Activated CD8-positive, alpha-beta memory T cell treated with anti-CD3 and anti-CD28 coated beads, Interleukin-2, amount 50 U/mL, for 24 hours (primary cell): Measurements from ENCODE around the gene PRICKLE3.
"Not testable (repeated sequence)": the region's sequence is repeated elsewhere in the genome, so short reads cannot be mapped to it uniquely, and the experiment has no call there.

Experiments
- DNase-seq: peaks from one replicate; pipeline ENCODE4 v3.0.0-alpha.2; 2020; ENCODE audit errors: extremely low read depth

The PRICKLE3 gene

DNA sequence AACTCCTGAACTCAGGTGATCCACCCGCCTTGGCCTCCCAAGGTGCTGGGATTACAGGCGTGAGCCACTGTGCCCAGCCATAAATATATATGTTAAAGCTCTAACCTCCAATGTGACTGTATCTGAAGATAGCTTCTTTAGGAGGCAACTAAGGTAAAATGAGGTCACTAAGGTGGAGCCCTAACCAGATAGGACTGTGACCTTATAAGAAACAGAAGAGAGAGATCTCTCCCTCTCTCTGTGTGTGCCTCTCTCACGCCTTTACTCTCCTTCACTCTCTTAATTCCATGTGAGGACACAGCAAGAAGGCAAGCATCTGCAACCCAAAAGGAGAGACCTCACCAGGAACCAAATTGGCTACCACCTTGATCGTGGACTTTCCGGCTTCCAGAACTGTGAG is 24.5 kb downstream of the PRICKLE3 start:
- DNase-seq = no peak

DNA sequence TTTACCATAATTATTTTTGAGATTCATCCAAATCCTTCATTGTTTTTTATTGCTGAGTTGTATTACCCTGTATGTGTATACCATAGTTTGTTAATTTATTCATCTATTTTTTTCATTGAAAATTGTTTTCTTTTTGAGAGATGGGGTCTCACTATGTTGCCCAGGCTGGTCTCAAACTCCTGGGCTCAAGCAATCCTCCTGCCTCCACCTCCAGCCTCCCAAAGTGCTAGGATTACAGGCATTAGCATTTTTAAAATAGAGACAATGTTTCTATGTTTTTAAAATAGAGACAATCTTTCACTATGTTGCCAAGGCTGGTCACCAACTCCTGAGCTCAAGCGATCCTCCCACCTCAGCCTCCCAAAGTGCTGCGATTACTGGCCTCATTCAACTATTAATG is 25.3 kb downstream of the PRICKLE3 start:
- no peak for DNase-seq

DNA sequence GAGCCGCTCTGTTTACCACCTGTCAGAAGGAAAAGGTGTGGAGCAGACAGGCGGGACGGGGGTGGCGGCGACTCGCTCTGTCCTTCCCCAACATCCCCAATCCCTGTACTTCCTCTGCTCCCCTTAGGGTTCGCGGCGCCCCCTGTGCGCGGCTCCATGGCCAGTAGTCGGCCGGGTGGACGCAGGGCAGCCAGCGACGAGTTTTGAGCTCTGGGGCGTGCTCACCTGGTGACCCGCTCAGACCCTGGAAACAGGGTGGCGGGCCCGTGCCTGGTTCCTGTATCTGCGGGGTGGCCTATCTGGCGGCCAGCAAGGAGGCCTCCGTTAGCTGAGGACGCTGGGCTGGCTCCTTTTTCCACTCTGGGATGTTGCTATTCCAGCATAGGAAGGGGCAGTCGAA is 29.0 kb downstream of the PRICKLE3 start:
- no peak for DNase-seq

DNA sequence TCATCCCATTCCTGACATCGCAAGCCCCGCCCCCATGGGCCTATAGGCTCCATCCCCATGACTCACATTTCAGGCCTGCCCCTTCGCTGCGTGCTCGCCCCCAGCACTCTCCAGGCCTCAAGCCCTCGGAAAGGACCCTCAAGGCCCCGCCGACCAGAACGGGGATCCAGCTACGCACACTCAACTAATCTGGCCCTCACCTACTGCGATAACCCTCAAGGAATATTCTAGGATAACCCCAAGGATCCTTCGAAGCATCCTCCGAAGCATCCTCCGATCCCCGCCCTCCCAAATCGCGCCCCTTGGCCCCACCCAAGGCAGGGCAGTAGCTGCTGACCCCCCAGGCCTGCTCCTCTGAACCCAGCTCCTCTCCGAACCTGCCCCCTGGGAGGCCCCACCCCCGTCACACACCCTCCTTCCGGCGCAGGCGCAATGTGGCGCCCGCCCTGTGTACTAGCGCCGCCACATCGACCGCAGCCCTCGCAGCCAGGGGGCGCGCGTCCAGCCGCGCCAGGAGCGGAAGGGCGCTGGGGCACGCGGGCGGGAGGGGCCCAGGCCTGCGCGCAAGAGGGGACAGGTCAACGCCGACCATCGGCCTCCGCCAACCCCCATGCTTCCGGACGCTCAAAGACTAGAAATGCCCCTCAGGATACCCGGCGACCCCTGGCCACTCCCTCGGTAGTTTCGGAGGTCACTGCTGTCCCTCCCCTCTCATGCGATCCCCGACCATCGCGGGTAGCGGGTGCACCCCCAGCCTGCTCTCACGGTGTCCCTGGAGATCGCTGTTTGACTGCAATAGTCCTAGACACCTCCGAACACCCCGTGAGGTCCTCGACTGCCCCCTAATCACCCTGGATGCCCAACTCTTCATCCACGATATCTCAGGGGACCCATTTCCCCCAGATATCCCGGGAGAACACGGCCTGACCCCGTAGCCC is 30.0 kb downstream of the PRICKLE3 start:
- DNase-seq = peak; percentile 62

DNA sequence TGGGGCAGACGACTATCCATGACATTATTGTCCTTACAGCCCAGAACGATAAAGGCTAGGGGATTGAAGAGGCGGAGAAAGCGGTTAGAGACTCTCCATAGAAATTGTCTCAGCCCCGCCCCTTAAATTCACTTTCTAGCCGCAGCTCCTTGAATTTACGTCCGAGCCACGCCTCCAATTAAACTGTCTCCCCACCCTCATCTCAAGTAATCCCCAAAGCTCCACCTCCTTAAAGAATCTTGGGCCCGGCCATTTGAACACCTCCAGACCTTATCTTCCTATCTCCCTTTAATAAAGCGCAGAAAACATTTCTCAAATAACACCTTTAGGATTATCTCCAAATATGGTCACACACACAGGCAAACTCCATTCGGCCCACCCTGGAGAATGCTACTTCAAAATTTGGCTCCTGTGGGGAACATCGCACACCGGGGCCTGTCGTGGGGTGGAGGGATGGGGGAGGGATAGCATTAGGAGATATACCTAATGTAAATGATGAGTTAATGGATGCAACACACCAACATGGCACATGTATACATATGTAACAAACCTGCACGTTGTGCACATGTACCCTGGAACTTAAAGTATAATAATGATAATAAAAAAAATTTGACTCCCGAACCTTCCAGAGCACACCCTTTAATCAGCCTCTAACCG is 30.8 kb downstream of the PRICKLE3 start:
- DNase-seq = no peak

DNA sequence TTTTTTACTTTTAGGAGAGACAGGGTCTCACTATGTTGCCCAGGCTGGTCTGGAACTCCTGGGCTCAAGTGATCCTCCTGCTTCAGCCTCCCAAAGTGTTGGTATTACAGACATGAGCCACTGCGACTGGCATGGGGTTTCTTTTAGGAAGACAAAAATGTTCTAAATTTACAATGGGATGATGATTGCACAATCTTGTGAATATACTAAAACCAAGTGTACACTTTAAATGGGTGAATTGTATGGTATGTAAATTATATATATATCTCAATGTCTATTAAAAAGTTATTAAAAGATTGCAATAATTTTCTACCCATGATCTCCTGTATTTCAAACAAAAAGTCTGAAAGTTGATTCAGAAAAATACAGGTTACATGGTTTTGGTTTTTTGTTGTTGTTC is 32.7 kb downstream of the PRICKLE3 start:
- DNase-seq = no peak

DNA sequence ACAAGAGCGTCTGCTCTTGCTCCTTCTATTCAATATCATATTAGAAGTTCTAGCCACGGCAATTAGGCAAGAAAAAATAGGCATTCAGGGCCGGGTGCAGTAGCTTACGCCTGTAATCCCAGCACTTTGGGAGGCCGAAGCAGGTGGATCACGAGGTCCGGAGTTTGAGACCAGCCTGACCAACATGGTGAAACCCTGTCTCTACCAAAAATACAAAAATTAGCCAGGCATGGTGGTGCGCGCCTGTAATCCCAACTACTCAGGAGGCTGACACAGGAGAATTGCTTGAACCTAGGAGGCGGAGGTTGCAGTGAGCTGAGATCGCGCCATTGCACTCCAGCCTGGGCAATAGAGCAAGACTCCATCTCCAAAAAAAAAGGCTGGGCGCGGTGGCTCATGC is 36.9 kb downstream of the PRICKLE3 start:
- DNase-seq = not testable (repeated sequence)

DNA sequence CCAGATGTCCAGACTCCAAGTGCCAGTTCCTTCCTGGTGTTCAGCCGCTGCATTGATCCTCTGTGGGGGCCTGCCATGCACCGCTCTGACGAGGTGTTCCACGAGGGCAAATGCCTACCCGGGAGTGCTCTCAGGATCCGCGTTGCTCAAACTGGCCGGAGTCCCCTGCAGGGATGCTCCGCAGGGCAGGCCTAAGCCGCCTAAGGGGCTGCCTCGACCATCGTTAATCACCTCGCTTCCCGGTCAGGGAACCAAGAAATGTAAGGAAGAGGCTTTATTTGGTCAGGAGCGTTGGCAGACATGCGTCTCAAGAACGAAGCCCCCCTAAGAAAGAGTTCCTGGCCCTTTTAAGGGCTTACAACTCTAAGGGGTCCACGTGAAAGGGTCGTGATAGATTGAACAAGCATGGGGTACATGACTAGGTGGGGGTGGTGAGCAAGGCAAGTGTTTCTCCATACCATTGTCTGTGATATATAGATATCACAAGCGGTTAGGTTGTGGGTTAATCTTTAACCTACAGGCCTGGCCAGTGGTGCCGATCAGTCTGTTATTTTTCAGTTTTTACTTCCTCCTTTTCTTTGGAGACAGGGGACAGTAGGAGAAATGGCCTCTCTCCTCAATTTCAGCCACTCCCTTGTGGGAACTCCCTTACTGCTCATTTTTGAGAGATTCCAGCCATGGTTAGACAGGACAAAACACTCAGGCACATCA is 37.6 kb downstream of the PRICKLE3 start:
- DNase-seq = not testable (repeated sequence)

DNA sequence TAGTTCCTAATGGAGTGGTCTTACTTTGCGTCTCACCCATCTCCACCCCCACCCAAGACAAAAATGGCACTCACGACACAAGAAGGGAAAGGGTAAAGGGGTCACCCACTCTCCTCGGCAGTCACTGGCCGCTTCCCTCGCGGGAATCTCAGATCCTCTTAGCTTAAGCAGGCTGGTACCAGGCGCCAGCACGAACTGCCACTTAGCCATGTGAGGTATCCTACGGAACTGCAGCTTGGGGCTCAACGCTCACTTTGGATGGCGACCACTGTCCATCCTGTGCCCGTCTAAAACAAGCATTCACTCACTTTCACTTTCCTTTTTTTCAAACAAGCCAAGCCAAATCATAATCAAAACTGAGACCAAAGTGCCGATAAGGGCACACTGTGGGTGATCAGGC is 38.2 kb downstream of the PRICKLE3 start:
- DNase-seq = no peak

DNA sequence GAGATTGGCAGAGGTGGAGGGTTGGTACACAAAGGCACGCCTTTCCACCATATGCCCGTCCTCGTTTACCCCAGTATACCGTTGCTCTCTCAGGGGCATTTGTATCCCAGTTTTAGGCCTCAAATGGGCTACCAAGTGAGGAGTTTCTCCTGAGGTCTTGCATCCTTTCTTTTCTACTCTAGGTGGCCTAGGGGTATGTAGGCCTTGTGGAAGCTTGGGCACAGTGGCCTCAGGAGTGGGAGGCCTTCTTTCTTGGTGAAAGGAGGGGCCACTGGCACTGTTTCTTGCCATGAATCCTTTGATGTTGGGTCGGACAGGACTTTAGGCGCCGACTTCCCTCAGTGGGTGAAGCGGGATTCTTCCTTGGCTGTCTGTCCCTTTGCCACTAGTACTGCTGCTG is 38.9 kb downstream of the PRICKLE3 start:
- no peak for DNase-seq

DNA sequence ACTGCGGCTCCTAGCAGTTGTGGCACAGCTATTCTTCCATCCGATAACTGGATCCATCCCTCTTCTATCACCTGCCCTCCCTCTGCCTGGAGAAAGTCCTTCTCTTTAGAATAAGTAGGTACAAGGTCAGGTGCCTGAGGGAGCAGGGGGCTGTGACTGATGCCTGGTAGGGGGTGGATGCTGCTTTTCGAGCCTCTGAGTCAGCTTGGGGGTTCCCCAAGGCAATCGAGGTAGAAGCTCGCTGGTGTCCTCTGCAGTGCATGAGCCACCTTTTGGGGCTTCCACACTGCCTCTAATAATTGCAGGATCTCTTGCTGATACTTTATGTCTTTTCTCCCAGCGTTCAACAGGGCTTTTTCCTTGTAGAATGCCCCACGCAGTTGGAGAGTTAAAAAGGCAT is 43.0 kb downstream of the PRICKLE3 start:
- DNase-seq = not testable (repeated sequence)

DNA sequence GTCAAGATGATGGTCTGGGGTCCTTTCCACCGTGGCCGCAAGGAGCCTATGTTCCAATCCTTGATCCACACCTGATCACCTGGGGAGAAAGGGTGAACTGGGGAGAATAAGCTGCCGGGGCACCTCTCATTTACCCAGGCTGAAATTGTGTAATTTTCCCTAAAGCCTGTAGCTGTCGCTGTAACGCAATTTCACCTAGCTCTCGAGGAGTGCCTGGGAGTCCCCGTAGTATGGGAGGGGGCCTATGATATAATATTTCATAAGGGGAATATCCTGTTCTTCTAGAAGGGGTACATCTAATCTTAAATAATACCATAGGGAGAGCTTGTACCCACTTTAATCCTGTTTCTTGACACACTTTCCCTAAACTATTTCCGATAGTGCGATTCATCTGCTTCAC is 43.9 kb downstream of the PRICKLE3 start:
- DNase-seq = not testable (repeated sequence)

DNA sequence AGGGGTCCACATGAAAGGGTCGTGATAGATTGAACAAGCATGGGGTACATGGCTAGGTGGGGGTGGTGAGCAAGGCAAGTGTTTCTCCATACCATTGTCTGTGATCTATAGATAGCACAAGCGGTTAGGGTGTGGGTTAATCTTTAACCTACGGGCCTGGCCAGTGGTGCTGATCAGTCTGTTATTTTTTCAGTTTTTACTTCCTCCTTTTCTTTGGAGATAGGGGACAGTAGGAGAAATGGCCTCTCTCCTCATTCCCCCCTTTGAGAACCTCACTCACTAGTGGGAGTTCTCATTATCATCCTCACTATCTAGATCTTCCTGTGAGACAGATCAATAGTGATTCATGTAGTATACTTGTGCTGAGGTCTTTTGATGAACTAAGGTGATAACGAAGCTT is 46.5 kb downstream of the PRICKLE3 start:
- DNase-seq = no peak

DNA sequence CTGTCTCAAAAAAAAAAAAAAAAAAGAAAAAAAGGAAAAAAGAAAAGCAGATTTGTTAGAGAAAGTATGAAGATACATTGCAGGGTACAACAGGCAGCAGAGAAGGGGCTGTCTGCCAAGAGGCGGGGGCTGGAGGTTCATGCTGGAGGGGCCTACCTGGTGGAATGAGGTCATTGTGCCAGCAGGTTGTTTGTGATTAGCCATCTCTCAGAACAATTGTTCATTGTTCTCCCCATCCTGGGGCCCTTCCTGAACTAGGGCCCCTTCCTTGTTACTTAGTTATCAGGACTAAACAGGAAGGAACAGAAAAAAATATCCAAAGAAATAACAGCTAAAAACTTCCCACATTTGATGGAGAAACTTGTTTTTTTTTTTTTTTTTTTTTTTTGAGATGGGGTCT is 48.7 kb downstream of the PRICKLE3 start:
- DNase-seq = no peak

DNA sequence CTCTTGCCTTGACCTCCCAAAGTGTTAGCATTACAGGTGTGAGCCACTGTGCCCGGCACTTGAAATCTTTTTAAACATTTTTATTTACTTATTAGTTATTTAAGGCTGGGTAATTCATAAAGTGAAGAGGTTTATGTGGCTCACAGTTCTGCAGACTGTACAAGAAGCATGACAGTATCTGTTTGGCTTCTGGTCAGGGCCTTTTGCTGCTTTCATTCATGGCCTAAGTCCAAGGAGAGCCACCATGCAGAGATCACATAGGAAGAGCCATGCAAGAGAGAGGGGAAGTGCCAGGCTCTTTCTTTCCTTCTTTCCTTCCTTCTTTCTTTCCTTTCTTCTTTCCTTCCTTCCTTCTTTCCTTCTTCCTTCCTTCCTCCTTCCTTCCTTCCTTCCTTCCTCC is 52.4 kb downstream of the PRICKLE3 start:
- no peak for DNase-seq

DNA sequence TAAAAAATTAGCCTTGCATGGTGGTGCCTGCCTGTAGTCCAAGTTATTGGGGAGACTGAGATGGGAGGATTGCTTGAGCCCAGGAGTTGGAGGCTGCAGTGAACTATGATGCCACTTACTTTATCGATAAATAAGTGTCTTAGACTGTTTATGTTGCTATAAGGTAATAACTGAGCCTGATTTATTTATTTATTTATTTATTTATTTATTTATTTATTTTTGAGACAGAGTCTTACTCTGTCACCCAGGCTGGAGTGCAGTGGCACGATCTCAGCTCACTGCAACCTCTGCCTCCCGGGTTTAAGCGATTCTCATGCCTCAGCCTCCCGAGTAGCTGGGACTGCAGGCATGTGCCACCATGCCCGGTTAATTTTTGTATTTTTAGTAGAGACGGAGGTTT is 53.9 kb downstream of the PRICKLE3 start:
- not testable (repeated sequence) for DNase-seq

DNA sequence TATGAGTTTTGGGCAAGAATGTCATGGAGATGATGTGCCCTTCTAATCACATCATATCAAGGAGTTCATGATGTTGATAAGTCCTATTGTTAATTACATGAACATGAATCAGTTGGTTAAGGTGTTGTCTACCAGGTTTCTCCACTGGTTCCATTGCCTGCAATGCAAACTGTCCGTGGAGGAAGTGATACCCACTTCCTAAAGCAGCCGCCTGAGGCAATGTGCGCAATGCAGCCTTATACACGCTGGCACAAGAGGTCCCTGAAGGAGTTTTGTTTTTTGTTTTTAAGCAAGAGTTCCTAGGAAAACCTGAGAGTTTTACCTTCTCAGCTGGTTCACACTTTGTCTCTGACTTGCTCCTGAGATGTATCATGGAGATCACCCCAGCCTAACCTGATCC is 56.7 kb downstream of the PRICKLE3 start:
- no peak for DNase-seq

DNA sequence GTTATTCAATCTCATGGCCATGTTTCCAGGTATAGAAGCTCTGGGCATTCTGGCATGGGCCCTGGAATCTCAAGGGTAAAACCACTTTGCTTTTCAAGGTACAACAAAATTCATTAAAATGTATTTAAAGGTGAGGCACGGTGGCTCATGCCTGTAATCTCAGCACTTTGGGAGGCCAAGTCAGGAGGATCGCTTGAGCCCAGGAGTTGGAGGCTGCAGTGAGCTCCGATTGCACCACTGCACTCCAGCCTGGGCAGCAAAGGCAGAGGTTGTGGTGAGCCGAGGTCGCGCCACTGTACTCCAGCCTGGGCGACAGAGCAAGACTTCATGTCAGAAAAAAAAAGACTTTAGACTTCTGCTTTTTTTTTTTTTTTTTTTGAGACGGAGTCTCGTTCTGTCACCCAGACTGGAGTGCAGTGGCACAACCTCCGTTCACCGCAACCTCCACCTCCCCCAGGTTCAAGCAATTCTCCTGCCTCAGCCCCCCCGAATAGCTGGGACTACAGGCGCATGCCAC is 58.4 kb downstream of the PRICKLE3 start:
- DNase-seq = not testable (repeated sequence)
